Activated T-cell treated with anti-CD3 and anti-CD28 coated beads for 1 hour (primary cell): ENCODE measurements around the gene NES.

Experiments used
- DNase-seq: peaks from one replicate; pipeline ENCODE4 v3.0.0-alpha.2; 2020; ENCODE audit warnings: low read depth

NES gene

GRCh38 chr1:156618853-156619581, 58.2 kb downstream of the NES start, which contains the start of gene HAPLN2:
HAPLN2 (plus strand) TSS chr1:156619415; CDS start chr1:156623491, 4,076 bp downstream.
- no peak for DNase-seq
